Measurements from ENCODE around the gene AADACL2. TPM values are rescaled to one million over a fixed set of nuclear protein-coding genes. Genes with fewer than 3 reads are reported as not detected.

Gene AADACL2
- polyA plus RNA-seq, 3 donors, result not detected

DNA sequence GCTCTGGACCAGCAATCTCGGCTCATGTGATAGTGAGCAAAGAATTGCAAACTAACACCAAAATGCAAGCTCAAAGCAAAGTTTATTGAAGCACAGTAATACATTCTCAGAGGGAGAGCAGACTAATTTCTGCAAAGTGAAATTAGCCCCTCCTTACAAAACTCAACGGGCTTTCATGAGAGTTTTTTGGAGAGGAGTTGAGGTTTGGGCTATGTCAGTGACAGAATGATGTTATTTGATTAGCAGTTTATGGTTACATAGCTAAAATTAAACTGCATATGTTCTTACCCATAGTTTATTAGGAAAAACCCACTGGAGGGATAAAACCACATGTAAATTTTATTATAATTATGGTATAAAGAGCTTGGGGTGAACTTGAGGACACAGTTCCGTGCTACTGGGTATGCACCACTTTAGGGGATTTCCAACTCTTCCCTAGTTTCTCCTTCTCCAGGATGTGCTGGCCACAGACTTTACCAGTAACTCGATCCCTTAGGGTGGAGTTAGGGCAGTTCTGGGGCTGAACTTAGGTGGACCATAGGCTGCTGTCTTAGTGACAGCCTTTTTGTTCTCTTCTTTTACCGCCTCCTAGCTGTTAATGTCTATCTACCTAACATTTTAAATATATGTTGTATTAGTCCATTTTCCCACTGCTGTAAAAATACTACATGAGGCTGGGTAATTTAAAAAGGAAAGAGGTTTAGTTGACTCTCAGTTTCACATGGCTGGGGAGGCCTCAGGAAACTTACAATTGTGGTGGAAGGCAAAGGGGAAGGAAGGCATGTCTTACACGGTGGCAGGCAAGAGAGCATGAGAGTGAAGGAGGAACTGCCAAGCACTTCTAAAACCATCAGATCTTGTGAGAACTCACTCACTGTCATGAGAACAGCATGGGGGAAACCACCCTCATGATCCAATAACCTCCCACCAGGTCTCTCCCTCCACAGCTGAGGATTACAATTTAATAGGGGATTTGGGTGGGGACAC lies 8.9 kb upstream of the AADACL2 start:
- intact Hi-C loops (cut with micrococcal nuclease), result no loop called here
- Histone ChIP-seq H4K20me1 (ENCODE audit: insufficient read depth, low read length) (no peaks in the 10 kb centered on the region), H3K36me3 (replicated peaks in 1 of 2; ENCODE audit: control insufficient read depth in 1 of 2, insufficient read depth in 2 of 2, low read length in 2 of 2) (no peaks in the 10 kb centered on the region), H3K9ac (ENCODE audit: insufficient read depth, low read length, poor library complexity, severe bottlenecking) (no peak overlapping the region), H3K4me3 (replicated peaks in 1 of 3; ENCODE audit: low read depth in 2 of 3, low read length in 3 of 3) (no peak overlapping the region), H2AFZ (ENCODE audit: insufficient read depth, low read depth, low read length, poor library complexity, severe bottlenecking) (no peak overlapping the region), H3K4me1 (ENCODE audit: control insufficient read depth in 1 of 2, insufficient read depth in 2 of 2, low read length in 2 of 2) (no peaks in the 10 kb centered on the region), H3K27me3 (ENCODE audit: control insufficient read depth in 2 of 2, insufficient read depth in 2 of 2, low read length in 2 of 2) (no peaks in the 10 kb centered on the region), H3K79me2 (ENCODE audit: insufficient read depth, low read length) (no peaks in the 10 kb centered on the region), H3K4me2 (replicated peaks; ENCODE audit: extremely low read depth, low read length, poor library complexity, severe bottlenecking) (no peak overlapping the region), H3K9me3 (replicated peaks in 1 of 2; ENCODE audit: control insufficient read depth in 1 of 2, insufficient read depth in 1 of 2, low read length in 2 of 2) (peaks cover 11 to 13% of the 10 kb centered on the region in 2 donors), H3K27ac (ENCODE audit: low read depth in 1 of 2, low read length in 2 of 2) (no peak overlapping the region)
- WGBS (ENCODE audit: insufficient coverage), result no CpG with 5 or more reads among the region's 6 CpGs
- TF ChIP-seq CTCF (IDR thresholded peaks at IDR 0.05), result no peak
- Mint-ChIP-seq H3K36me3 (no peaks in the 10 kb centered on the region), H3K4me3 (no peak overlapping the region), H3K27me3 (ENCODE audit: low read depth in 3 of 3) (peaks cover 0 to 1% (median 0%) of the 10 kb centered on the region in 3 donors), H3K9me3 (peaks cover 9 to 25% (median 17%) of the 10 kb centered on the region in 7 donors), H3K4me1 (no peaks in the 10 kb centered on the region), H3K27ac (no peak overlapping the region)
- no peak for DNase-seq

DNA sequence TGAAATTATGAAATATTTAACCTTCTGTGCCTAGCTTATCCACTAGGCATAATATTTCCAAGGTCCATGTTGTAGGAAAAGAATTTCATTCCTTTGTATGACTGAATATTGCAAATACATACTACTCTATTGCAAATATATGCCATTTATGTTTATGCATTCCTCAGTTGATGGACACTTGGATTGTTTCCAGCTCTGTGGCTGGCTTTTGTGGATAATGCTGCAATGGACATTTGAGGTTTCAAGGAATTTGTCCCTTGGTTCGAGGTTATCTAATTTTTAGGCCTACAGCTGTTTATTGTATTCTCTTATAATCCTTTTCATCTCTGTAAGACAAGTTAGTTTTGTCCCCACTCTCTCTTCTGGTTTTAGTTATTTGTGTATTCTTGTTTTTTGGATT lies 7.7 kb upstream of the AADACL2 start:
- H2AFZ ChIP-seq (ENCODE audit: insufficient read depth, low read depth, low read length, poor library complexity, severe bottlenecking), result no peak overlapping the region
- no peak overlapping the region for H3K4me3 ChIP-seq (replicated peaks in 1 of 3; ENCODE audit: low read depth in 2 of 3, low read length in 3 of 3)
- no peaks in the 10 kb centered on the region for H3K27me3 ChIP-seq (ENCODE audit: control insufficient read depth in 2 of 2, insufficient read depth in 2 of 2, low read length in 2 of 2)
- H3K27ac Mint-ChIP-seq, result peak overlapping the region in 1 of 7 donors; percentile 33
- no peak overlapping the region for H3K4me3 Mint-ChIP-seq
- H4K20me1 ChIP-seq (ENCODE audit: insufficient read depth, low read length), result no peaks in the 10 kb centered on the region
- intact Hi-C loops (cut with micrococcal nuclease), result no loop called here
- H3K27me3 Mint-ChIP-seq (ENCODE audit: low read depth in 3 of 3), result peaks cover 0 to 1% (median 0%) of the 10 kb centered on the region in 3 donors
- H3K4me2 ChIP-seq (replicated peaks; ENCODE audit: extremely low read depth, low read length, poor library complexity, severe bottlenecking), result no peak overlapping the region
- H3K4me1 ChIP-seq (ENCODE audit: control insufficient read depth in 1 of 2, insufficient read depth in 2 of 2, low read length in 2 of 2), result no peaks in the 10 kb centered on the region
- H3K9me3 ChIP-seq (replicated peaks in 1 of 2; ENCODE audit: control insufficient read depth in 1 of 2, insufficient read depth in 1 of 2, low read length in 2 of 2), result peaks cover 11 to 13% of the 10 kb centered on the region in 2 donors
- H3K36me3 ChIP-seq (replicated peaks in 1 of 2; ENCODE audit: control insufficient read depth in 1 of 2, insufficient read depth in 2 of 2, low read length in 2 of 2), result no peaks in the 10 kb centered on the region
- no CpG with 5 or more reads among the region's 1 CpG for WGBS (ENCODE audit: insufficient coverage)
- no peaks in the 10 kb centered on the region for H3K36me3 Mint-ChIP-seq
- H3K27ac ChIP-seq (ENCODE audit: low read depth in 1 of 2, low read length in 2 of 2), result no peak overlapping the region
- no peaks in the 10 kb centered on the region for H3K4me1 Mint-ChIP-seq
- no peak overlapping the region for H3K9ac ChIP-seq (ENCODE audit: insufficient read depth, low read length, poor library complexity, severe bottlenecking)
- H3K79me2 ChIP-seq (ENCODE audit: insufficient read depth, low read length), result no peaks in the 10 kb centered on the region
- DNase-seq, result no peak
- peaks cover 9 to 27% (median 17%) of the 10 kb centered on the region in 7 donors for H3K9me3 Mint-ChIP-seq
- TF ChIP-seq CTCF (IDR thresholded peaks at IDR 0.05), result no peak
